Measurements from ENCODE around the gene CMPK1. TPM values are rescaled to one million over a fixed set of nuclear protein-coding genes. Genes with fewer than 3 reads are reported as not detected.

CMPK1 gene
- polyA plus RNA-seq, 1 donor from 2014 or later = 117 TPM

DNA sequence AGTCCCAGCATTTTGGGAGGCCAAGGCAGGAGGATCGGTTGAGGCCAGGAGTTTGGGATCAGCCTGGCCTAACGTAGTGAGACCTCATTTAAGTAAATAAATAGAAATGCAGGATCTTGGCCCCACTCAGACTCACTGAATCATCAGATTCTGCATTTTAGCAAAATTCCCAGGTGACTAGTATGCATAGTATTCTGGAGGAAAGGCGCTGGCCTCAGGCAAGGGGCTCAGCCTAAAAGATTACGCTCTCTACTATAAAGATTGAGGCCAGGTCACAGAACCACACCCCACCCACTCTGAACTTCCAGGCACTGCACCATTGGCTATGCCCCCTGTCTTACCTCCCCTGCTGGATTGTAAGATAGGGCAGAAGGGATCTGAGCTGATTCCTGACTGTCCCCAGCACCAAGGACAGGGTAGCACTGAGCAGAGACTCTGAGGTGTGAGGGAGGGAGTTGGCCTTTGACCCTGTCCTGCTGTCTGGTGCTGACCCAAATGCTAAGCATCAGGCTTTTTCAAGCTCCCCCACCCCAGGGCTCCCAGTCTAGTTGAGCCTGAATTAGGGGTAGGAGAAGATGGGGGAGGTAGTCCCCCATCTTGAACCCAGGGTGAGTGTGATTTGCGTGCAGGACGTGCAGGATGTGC lies 85.2 kb downstream of the CMPK1 start:
- H2AFZ ChIP-seq (ENCODE audit: low read depth, low read length) = no peak overlapping the region
- TF ChIP-seq MXI1 (conservative IDR thresholded peaks at IDR 0.05; ENCODE audit: poor library complexity, severe bottlenecking) (no peak), EZH2 (IDR thresholded peaks at IDR 0.05; ENCODE audit: borderline replicate concordance, insufficient read depth, low read length, poor library complexity, severe bottlenecking) (no peak), RAD21 (conservative IDR thresholded peaks at IDR 0.05) (no peak), POLR2AphosphoS5 (IDR thresholded peaks at IDR 0.05) (no peak), SMC3 (conservative IDR thresholded peaks at IDR 0.05; ENCODE audit: poor library complexity) (no peak), TAF1 (IDR thresholded peaks at IDR 0.05; ENCODE audit: low read depth) (no peak), EP300 (conservative IDR thresholded peaks at IDR 0.05; ENCODE audit: poor library complexity, severe bottlenecking) (no peak)
- TF ChIP-seq, protein P1, sequence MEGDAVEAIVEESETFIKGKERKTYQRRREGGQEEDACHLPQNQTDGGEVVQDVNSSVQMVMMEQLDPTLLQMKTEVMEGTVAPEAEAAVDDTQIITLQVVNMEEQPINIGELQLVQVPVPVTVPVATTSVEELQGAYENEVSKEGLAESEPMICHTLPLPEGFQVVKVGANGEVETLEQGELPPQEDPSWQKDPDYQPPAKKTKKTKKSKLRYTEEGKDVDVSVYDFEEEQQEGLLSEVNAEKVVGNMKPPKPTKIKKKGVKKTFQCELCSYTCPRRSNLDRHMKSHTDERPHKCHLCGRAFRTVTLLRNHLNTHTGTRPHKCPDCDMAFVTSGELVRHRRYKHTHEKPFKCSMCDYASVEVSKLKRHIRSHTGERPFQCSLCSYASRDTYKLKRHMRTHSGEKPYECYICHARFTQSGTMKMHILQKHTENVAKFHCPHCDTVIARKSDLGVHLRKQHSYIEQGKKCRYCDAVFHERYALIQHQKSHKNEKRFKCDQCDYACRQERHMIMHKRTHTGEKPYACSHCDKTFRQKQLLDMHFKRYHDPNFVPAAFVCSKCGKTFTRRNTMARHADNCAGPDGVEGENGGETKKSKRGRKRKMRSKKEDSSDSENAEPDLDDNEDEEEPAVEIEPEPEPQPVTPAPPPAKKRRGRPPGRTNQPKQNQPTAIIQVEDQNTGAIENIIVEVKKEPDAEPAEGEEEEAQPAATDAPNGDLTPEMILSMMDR (IDR thresholded peaks at IDR 0.05; ENCODE audit: poor library complexity, severe bottlenecking) = no peak
- TF ChIP-seq, protein P2, sequence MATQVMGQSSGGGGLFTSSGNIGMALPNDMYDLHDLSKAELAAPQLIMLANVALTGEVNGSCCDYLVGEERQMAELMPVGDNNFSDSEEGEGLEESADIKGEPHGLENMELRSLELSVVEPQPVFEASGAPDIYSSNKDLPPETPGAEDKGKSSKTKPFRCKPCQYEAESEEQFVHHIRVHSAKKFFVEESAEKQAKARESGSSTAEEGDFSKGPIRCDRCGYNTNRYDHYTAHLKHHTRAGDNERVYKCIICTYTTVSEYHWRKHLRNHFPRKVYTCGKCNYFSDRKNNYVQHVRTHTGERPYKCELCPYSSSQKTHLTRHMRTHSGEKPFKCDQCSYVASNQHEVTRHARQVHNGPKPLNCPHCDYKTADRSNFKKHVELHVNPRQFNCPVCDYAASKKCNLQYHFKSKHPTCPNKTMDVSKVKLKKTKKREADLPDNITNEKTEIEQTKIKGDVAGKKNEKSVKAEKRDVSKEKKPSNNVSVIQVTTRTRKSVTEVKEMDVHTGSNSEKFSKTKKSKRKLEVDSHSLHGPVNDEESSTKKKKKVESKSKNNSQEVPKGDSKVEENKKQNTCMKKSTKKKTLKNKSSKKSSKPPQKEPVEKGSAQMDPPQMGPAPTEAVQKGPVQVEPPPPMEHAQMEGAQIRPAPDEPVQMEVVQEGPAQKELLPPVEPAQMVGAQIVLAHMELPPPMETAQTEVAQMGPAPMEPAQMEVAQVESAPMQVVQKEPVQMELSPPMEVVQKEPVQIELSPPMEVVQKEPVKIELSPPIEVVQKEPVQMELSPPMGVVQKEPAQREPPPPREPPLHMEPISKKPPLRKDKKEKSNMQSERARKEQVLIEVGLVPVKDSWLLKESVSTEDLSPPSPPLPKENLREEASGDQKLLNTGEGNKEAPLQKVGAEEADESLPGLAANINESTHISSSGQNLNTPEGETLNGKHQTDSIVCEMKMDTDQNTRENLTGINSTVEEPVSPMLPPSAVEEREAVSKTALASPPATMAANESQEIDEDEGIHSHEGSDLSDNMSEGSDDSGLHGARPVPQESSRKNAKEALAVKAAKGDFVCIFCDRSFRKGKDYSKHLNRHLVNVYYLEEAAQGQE (IDR thresholded peaks at IDR 0.05; ENCODE audit: borderline replicate concordance) = no peak
- H3K9ac ChIP-seq (ENCODE audit: low read length) = no peak overlapping the region
- H3K27me3 ChIP-seq (ENCODE audit: insufficient read depth, low read depth, low read length) = peaks cover 86% of the 10 kb centered on the region
- no peak overlapping the region for H3K27ac ChIP-seq (ENCODE audit: low read length)
- no peaks in the 10 kb centered on the region for H3K79me2 ChIP-seq (replicated peaks; ENCODE audit: insufficient read depth, low read length)
- no peaks in the 10 kb centered on the region for H4K20me1 ChIP-seq (ENCODE audit: insufficient read depth)
- no peak overlapping the region for H3K4me3 ChIP-seq (ENCODE audit: low read length)
- no peaks in the 10 kb centered on the region for H3K9me3 ChIP-seq (ENCODE audit: low read length)
- no peaks in the 10 kb centered on the region for H3F3A ChIP-seq (ENCODE audit: insufficient read depth, low read length, poor library complexity, severe bottlenecking)
- no peaks in the 10 kb centered on the region for H3K9me2 ChIP-seq (ENCODE audit: insufficient read depth, low read length)
- H3K4me2 ChIP-seq (ENCODE audit: low read length) = no peak overlapping the region
- no peaks in the 10 kb centered on the region for H3K36me3 ChIP-seq (ENCODE audit: insufficient read depth, low read length)

DNA sequence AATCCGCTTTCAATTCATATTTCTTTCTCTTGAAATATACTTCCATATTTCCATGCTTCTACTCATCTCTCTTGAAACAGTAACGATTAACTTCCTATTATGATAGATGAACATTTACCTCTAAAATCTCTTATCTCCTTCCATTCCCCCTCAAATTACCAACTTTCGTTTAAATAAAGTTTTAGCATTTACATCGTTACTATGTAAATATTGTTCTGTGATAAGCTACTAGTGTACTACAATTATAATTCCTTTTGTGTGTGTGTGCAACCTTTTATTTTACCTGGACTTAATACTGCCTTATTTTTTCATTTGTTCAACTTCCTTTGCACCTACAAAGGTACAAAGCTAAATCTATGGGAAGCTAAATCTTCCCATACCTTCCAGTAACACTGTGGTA lies 87.0 kb downstream of the CMPK1 start:
- no peak overlapping the region for H3K4me2 ChIP-seq (ENCODE audit: low read length)
- no peaks in the 10 kb centered on the region for H3K79me2 ChIP-seq (replicated peaks; ENCODE audit: insufficient read depth, low read length)
- no peak overlapping the region for H3K4me3 ChIP-seq (ENCODE audit: low read length)
- no peak overlapping the region for H3K9ac ChIP-seq (ENCODE audit: low read length)
- peaks cover 79% of the 10 kb centered on the region for H3K27me3 ChIP-seq (ENCODE audit: insufficient read depth, low read depth, low read length)
- no peaks in the 10 kb centered on the region for H3K9me2 ChIP-seq (ENCODE audit: insufficient read depth, low read length)
- no peaks in the 10 kb centered on the region for H3K9me3 ChIP-seq (ENCODE audit: low read length)
- no peak overlapping the region for H2AFZ ChIP-seq (ENCODE audit: low read depth, low read length)
- no peak for TF ChIP-seq EZH2 (IDR thresholded peaks at IDR 0.05; ENCODE audit: borderline replicate concordance, insufficient read depth, low read length, poor library complexity, severe bottlenecking)
- TF ChIP-seq, protein P2 (IDR thresholded peaks at IDR 0.05; ENCODE audit: borderline replicate concordance) = no peak
- TF ChIP-seq RAD21 (conservative IDR thresholded peaks at IDR 0.05) = no peak
- no peak for TF ChIP-seq MXI1 (conservative IDR thresholded peaks at IDR 0.05; ENCODE audit: poor library complexity, severe bottlenecking)
- TF ChIP-seq SMC3 (conservative IDR thresholded peaks at IDR 0.05; ENCODE audit: poor library complexity) = no peak
- no peak for TF ChIP-seq POLR2AphosphoS5 (IDR thresholded peaks at IDR 0.05)
- TF ChIP-seq, protein P1 (IDR thresholded peaks at IDR 0.05; ENCODE audit: poor library complexity, severe bottlenecking) = no peak
- no peak for TF ChIP-seq EP300 (conservative IDR thresholded peaks at IDR 0.05; ENCODE audit: poor library complexity, severe bottlenecking)
- no peak for TF ChIP-seq TAF1 (IDR thresholded peaks at IDR 0.05; ENCODE audit: low read depth)
- no peaks in the 10 kb centered on the region for H3K36me3 ChIP-seq (ENCODE audit: insufficient read depth, low read length)
- H4K20me1 ChIP-seq (ENCODE audit: insufficient read depth) = no peaks in the 10 kb centered on the region
- H3K27ac ChIP-seq (ENCODE audit: low read length) = no peak overlapping the region
- H3F3A ChIP-seq (ENCODE audit: insufficient read depth, low read length, poor library complexity, severe bottlenecking) = no peaks in the 10 kb centered on the region
